Nucleus accumbens (tissue), 56 donors: ENCODE data around the gene CIT.
"Not testable (repeated sequence)": the region's sequence is repeated elsewhere in the genome, so short reads cannot be mapped to it uniquely, and the experiment has no call there.

Source experiments
- DNase-seq, 56 donors: peaks; one replicate each; lab custom pipeline; 2025; lab: John Stamatoyannopoulos, UW

The CIT gene

DNA sequence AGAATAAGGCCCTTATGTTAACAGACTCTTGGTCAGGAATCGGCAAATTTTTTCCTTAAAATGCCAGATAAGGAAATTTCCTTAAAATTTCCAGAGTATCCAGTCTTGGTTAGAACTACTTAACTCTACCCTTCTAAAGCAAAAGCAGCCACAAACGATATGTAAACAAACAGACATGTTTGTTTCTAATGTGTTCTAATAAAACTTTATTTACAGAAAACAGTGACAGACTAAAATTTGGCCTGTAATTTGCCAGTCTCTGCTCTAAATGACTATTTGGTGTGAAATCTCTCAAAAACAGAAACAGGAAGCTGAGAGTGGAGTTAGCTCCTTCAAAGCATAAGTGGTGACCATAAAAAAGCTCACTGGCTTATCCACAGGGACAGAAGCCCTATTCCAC lies 131.0 kb downstream of the CIT start:
- no peak for DNase-seq

DNA sequence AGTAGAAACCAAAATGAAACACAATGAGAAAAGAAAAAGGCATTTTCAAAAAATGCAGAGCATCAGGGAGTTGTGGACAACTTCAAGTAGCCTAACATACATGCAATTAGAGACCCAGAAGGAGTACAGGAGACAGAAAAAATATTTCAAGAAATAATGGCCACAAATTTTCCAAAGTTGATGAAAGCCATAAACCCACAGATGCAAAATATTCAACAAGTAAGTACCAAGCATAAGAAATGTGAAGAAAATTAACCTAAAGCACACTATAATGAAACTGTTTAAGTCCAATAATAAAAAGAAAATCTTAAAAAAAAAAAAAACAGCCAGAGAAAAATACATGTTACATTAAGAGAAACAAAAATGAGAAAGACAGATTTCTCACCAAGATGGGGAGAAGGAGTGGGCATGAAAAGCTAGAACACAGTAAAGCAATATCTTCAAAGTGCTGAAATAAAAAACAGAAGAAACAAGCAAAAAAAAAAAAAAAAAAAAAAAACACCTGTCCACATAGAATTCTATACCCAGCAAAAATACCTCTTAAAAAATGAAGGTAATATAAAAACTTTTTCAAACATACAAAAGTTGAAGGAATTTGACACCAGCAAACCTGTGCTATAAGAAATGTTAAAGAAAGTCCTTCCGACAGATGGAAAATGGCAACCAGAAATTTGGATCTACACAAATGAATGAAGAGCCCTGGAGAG lies 132.1 kb downstream of the CIT start:
- DNase-seq: no peak

DNA sequence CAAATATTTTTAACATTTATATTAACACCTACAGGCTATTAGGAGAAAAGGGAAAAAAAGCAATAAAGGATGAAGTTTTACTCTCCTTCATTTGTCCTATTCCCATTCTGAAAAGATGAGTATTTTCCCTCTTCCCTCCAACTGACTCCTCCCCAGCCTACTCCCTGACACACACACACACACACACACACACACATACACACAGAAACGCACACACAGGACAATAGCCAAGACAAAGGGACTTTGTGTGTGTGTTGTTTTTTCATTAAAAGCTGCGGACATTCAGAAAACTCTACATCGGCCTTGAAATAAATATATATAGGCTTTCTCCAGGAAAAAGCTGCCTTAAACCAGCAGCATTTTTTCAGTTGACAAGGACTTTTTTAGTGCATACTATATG lies 134.4 kb downstream of the CIT start:
- peak in 11 of 56 donors; percentile 3 to 24 (median 17) for DNase-seq

DNA sequence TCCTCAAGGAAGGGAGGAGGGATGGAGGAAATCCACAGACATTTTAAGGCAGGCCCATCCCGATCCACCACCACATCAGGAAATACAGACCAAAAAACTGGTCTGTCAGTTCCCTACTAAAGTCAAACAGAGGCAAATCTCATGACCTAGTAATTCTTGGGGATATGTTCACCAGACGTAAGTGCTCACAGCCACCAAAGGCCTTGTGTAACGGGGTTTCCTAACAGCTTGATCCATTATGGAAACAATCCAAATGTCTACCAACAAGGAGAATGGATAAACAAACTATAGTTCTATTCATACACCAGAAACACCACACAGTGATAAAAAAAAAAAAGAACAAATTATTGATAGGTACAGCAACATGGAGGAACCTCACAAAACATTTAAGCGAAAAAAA lies 136.3 kb downstream of the CIT start:
- DNase-seq: no peak

DNA sequence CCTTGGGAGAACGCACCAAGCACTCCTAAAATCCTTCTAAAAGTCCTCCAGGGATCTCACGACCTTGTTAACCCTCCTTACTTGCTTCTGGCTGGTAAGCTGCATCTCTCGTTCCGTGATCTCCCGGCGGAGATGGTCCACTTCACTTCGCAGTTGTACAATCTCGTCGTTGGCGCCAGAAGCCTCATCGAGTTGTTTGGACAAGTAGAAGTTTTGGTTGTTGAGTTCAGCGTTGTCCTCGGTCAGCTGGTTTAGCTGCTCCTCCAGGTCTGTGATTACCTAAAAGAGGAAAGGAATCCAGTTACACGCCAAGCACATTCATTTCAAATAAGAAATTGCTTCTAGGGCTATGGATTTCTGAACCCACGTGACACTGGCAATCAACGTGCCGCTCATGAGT lies 142.0 kb downstream of the CIT start:
- DNase-seq: no peak

DNA sequence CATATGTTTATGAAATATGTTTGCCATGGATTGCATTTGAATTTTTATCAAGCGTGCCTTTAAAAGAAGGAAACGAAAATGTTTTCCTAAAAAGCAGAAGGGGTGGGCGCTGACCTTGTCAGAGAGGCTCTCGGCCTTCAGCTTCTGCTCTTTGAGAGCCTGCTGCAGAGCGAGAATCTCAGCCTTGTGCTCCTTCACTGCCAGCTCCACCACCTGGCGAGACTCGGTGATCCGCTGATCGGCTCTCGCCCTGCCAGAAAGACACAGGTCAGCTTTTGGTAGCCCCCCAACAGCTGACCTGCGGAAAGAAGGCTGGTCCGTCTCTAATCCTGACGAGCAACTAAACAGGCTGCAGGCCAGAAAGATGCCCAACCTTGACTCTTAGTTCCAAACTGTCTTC lies 146.7 kb downstream of the CIT start:
- no peak for DNase-seq

DNA sequence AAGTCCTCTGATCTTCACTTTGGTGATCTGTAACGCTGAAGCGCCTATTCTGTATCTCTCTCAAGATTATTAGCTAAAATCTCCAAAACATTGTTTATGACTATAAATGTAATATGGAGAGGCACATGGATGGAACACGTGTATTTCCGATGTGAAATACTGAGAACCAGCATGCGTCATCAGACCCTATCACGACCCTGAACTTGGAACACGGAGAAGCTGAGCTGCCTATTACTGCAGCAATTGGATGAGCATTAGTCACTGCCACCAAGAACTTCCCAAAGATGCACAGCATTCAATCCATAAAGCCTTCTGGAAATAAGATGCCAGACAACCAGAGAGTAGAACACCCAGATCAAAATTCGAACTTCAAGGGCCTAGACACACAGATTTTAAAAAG lies 147.2 kb downstream of the CIT start:
- peak in 3 of 56 donors; percentile 11 to 18 (median 13) for DNase-seq

DNA sequence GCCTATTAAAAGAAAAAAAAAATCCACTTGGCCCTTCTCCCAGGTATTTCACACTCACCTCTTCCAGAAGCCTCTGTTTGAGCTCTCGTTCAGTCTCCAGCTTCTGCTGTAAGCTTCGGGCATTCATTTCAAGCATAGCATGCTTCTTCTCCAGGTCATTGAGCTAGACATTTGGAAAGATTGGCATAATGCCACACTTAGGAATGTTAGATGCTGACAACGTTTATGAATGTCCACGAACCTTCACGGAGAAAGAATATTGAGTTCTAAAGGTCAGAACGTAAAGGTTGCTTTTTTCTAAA lies 148.7 kb downstream of the CIT start:
- no peak for DNase-seq

DNA sequence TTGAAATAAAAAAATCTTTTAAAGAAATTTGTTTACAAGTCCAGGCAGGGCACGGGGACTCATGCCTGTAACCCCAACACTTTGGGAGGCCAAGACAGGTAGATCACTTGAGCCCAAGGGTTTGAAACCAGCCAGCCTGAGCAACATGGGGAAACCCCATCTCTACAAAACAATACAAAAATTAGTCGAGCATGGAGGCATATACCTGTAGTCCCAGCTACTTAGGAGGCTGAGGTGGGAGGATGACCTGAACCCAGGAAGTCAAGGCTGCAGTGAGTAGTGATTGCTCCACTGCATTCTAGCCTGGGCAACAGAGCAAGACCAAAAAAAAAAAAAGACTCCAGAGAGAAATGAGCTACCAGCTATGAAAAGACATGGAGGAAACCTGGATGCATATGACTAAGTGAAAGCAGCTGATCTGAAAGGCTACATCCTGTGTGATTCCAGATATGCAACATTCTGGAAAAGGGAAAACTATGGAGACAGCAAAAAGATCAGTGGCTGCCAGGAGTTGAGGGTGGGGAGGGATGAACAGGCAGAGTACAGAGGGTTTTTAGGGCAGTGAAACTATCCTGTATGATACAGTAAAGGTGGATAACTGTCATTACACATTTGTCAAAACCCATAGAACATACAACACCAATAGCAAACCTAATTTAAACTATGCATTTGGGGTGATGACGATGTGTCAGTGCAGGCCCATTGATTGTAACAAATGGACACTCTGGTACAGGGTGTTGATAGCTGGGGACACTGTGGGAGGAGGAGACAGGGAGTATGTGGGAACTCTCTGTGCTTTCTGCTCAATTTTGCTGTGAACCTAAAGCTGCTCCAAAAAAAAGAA lies 149.3 kb downstream of the CIT start:
- DNase-seq: no peak

DNA sequence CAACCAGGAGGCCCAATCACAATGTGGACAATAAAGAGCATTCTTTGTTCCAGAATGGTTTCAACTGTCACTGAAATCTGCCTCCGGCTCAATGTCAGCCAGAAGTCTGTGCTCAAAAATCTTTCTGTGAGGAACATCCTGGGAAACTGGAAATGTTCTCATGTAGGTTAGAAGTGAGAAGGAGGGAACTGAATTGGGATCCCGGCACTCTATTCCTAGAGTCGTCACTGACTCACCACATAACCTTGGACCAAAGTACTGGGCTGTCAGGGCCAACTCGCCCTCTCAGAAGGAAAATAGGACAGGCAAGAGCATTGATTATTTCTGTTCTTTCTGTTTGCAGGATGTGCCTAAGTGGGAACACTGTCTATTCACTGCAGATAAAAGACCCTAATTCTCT lies 151.6 kb downstream of the CIT start:
- peak in 1 of 56 donors; percentile 9 for DNase-seq

DNA sequence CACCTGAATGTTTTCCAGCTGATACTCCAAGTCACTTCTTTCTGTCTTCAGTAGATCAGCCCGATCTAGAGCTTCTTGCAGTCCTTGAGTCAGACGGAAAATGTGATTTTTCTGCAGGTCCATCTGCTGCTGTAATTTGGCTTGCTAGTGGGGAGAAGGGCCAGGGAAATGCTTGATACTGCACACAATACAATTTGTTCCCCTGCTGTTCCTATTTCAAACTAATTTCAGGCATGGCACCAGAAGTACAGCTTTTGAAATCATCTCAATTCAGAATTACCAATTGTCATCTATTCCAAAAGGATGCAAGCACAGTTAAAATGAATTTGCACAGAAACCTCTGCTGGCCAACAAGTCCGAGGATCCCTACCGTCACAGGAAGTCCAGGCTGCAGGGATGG lies 155.8 kb downstream of the CIT start:
- no peak for DNase-seq

DNA sequence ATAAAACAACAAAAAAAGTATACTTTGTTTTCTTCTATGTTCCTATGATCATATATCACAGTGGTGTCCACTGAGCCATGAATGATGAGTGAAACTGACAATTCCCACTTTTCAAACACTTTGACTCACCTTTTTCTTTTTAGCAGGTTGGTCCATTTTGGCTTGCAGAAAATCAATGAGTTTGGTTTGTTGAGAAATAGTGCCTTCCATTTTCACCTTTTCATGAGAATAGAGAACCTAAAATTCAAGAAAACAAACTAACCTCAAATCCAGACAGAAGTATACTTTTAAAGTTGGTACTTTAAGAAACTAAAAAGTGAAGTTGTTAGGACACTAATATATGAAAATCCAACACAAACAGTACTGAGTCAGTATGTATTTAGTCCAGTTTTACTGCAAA lies 156.8 kb downstream of the CIT start:
- DNase-seq: no peak

DNA sequence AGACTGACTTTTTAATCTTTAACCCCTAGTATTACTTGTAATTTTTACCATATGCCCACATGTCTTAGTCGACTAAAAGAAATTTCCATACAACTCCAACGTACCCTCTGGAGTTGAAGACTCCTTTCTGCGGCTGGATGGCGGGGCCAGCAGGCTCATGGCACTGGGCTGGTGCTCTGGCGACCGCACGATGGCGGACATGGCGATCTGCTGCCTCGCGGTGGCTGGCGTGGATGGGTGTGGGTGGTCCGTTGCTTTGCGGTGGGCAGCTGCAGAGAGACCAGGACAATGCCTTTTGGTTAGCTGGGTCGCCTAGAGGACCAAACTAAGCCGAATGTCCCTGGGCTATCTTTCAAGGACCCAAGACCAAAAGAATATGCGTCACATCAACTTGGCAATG lies 159.0 kb downstream of the CIT start:
- no peak for DNase-seq

DNA sequence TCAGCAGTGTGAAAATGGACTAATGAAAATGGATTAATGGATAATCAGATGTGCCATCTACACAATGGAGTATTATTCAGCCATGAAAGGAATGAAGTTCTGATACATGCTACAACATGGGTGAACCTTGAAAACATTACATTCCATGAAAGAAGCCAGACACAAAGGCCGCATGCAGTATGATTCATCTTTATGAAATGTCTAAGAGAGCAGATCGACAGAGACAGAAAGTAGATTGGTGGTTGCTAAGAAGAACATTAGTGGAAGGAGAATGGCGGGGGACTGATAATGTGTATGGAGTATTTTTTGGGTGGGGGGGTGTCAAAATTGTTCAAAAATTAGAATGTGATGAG lies 161.9 kb downstream of the CIT start:
- no peak for DNase-seq

DNA sequence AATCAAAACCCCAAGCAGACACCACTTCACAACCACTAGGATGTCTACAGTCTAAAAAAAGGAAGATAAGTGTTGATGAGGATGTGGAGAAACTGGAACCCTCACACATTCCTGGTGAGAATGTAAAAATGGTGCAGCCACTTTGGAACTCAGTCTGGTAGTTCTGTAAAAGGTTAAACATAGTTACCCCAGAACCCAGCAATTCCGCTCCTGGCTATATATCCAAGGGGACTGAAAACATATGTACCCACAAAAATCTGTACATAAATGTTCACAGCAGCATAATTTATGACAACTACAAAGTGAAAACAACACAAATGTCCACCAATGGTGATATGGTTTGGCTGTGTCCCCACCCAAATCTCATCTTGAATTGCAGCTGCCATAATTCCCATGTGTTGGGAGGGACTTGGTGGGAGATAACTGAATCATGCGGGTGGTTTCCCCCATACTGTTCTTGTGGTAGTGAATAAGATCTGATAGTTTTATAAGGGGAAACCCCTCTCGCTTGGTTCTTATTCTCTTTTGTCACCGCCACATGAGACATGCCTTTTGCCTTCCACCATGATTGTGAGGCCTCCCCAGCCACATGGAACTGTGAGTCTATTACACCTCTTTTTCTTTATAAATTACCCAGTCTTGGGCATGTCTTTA lies 162.4 kb downstream of the CIT start:
- DNase-seq: no peak

DNA sequence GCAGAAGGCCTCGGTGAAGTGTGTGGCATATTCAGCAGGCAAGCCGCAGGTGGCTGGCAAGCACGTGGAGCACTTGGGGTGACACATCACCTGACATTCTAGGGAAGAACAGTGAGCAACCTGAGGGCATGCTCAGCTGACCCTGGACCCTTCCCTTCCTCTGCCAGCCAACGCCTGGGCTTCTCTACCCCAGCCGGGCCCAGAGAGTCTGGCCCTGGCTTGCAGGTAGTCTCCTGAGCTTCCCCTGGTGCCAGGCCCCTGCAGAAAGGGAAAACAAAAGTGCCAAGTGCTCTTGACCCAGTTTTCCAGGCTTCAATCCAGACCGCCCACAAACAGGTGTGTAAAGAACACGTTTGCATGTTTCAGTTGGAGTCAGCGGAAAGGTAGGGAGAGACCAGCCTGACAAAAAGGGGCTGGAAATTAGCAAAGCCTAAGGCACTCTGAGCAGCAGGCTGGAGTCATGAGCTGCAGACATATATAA lies 163.5 kb downstream of the CIT start:
- DNase-seq: peak in 9 of 56 donors; percentile 6 to 50 (median 29)

DNA sequence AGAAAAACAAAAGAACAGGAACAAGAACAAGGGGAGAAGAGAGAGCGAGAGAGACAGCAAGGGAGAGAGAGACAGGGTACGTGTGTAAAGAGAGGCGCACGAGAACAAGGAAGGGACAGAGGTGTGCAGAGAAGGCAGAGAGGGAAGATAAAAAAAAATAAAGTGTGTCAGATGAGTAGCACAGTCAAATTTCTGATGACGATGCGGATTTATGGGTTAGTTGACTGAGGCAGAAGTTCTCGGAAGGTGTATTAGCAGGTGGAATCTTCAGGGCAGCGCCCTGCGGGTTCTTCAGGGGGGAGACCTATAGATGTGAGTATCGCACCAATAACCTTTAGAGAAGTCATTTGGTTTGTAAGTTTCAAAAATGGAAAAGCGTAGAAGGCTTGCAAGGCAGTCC lies 164.4 kb downstream of the CIT start:
- no peak for DNase-seq

DNA sequence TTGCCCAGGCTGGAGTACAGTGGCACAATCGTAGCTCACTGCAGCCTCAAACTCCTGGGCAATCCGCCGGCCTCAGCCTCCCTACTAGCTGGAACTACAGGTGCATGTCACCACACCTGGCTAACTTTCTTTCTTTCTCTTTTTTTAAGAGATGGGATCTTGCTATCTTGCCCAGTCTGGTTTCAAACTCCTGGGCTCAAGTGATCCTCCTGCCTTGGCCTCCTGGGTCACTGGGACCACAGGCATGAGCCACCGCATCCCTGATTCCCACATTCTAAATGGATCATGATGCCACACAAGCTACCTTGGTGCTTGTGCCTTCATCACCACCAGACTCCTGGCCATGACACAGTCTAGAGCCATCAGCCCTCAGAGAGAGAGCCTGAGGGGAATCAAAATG lies 165.4 kb downstream of the CIT start:
- DNase-seq: no peak

DNA sequence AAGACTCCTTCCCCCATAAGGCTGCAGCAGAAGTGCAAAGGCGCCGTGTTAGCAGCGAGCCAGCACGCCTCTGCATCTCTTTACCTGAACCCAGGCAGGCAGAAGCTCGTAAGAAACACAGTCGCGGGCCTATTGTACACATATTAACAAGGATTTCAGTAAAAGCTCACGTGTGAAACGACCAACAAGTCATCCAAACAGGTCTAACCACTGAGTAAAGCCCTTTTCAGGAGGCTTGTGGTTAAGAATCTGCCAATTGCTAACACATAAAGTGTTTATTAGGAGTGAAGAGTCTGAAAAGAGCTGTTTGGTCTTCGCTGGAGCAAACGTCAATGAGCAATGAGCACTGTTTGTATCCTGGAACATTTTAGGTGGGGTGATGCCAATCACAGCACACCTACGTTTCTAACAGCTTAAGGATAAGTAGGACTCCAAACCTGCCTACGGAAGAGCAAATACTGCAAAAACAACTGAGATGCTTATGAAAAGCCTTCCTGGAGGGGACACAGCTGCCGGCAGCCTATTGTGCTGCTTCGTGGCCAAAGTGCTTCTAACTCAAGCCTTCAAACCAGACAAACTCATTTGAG lies 166.1 kb downstream of the CIT start:
- peak in 26 of 56 donors; percentile 11 to 74 (median 48) for DNase-seq

DNA sequence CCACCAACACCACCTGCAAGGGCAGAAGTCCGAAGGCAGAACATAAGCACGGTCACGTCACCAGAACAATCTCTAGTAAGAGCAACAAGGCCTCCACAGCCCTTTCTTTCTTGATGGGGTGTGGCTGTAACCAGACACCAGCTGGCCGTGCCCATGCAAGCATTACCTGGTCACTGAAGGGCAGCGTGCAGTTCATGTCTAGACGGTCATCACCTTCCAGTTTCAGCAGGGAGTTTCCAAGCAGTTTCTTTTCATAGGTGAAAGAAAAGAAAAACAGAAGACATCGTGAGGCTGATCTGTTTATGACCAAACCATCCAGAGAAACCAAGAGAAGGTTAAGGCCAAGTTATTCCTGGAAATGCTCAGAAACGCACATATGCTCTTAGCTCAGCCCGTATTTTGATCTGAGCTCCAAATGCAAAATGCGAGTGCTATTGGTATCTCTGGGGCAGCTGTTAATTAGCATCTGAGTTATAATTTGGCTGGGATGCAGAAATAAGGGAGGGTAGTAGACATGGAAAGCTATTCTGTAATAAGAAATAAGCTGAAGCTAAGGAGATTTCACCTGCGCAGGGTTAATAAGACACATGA lies 166.7 kb downstream of the CIT start:
- no peak for DNase-seq

DNA sequence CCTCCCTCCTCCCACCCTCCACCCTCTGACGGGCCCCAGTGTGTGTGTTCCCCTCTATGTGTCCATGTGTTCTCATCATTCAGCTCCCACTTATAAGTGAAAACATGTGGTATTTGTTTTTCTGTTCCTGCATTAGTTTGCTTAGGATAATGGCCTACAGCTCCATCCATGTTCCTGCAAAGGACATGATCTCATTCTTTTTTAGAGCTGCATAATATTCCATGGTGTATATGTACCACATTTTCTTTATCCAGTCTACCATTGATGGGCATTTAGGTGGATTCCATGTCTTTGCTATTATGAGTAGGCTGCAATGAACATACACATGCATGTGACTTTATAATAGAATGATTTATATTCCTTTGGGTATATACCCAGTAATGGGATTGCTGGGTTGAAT lies 170.7 kb downstream of the CIT start:
- not testable (repeated sequence) for DNase-seq
